GM19328 (cell line): ENCODE results near the gene KIAA0586.
"Not testable (repeated sequence)": the region's sequence is repeated elsewhere in the genome, so short reads cannot be mapped to it uniquely, and the experiment has no call there.

ENCODE experiments used
- ATAC-seq: cut with Tn5 transposase; IDR thresholded peaks from one replicate; pipeline ENCODE4 v1.9.1; 2021; ENCODE audit warnings: mild to moderate bottlenecking, moderate library complexity; ENCODE audit not compliant: unreplicated experiment

KIAA0586 gene

GRCh38 chr14:58463147-58463546 is 35.6 kb downstream of the KIAA0586 start:
- no peak for ATAC-seq

- ATAC-seq: no peak
These were observed 37.1 kb downstream of the KIAA0586 start for GRCh38 chr14:58464652-58465051.

- ATAC-seq: no peak
These were observed 37.9 kb downstream of the KIAA0586 start for GRCh38 chr14:58465421-58465820.

GRCh38 chr14:58466459-58466858 is 38.9 kb downstream of the KIAA0586 start:
- ATAC-seq: no peak

- no peak for ATAC-seq
These were observed 40.1 kb downstream of the KIAA0586 start for GRCh38 chr14:58467575-58467974.

- no peak for ATAC-seq
These were observed 41.8 kb downstream of the KIAA0586 start for GRCh38 chr14:58469309-58469708.

- no peak for ATAC-seq
These were observed 48.8 kb downstream of the KIAA0586 start for GRCh38 chr14:58476320-58476719.

- no peak for ATAC-seq
These were observed 50.1 kb downstream of the KIAA0586 start for GRCh38 chr14:58477653-58478052.

GRCh38 chr14:58478329-58478728 is 50.8 kb downstream of the KIAA0586 start:
- not testable (repeated sequence) for ATAC-seq

- ATAC-seq: no peak
These were observed 52.5 kb downstream of the KIAA0586 start for GRCh38 chr14:58479975-58480374.

- no peak for ATAC-seq
These were observed 56.7 kb downstream of the KIAA0586 start for GRCh38 chr14:58484176-58484575.

- no peak for ATAC-seq
These were observed 61.0 kb downstream of the KIAA0586 start for GRCh38 chr14:58488550-58488949.

GRCh38 chr14:58491593-58491992 is 64.1 kb downstream of the KIAA0586 start:
- no peak for ATAC-seq

- no peak for ATAC-seq
These were observed 64.5 kb downstream of the KIAA0586 start for GRCh38 chr14:58492044-58492443.

- ATAC-seq: no peak
These were observed 73.8 kb downstream of the KIAA0586 start for GRCh38 chr14:58501214-58501816.

- no peak for ATAC-seq
These were observed 85.8 kb downstream of the KIAA0586 start for GRCh38 chr14:58513272-58513671.

- no peak for ATAC-seq
These were observed 90.1 kb downstream of the KIAA0586 start for GRCh38 chr14:58517592-58517991.

GRCh38 chr14:58525691-58526090 is 98.2 kb downstream of the KIAA0586 start:
- not testable (repeated sequence) for ATAC-seq

GRCh38 chr14:58533446-58533845 is 105.9 kb downstream of the KIAA0586 start:
- no peak for ATAC-seq

- no peak for ATAC-seq
These were observed 107.5 kb downstream of the KIAA0586 start for GRCh38 chr14:58535044-58535443.

GRCh38 chr14:58537004-58537403 is 109.5 kb downstream of the KIAA0586 start:
- ATAC-seq: no peak

- ATAC-seq: no peak
These were observed 113.5 kb downstream of the KIAA0586 start for GRCh38 chr14:58540749-58541632.
